Activated T-cell treated with anti-CD3 and anti-CD28 coated beads for 1 hour (primary cell): ENCODE measurements around the gene ITGA7.

Experiments used
- DNase-seq: peaks from one replicate; pipeline ENCODE4 v3.0.0-alpha.2; 2020; ENCODE audit warnings: low read depth

The ITGA7 gene

GRCh38 chr12:55700255-55701018, 7.3 kb downstream of the ITGA7 start:
- no peak for DNase-seq

- no peak for DNase-seq
These were observed 8.1 kb downstream of the ITGA7 start for GRCh38 chr12:55699471-55700055.

GRCh38 chr12:55698965-55699364, 8.7 kb downstream of the ITGA7 start:
- DNase-seq: no peak

GRCh38 chr12:55698241-55698955, 9.3 kb downstream of the ITGA7 start:
- no peak for DNase-seq

- DNase-seq: no peak
These were observed 10.0 kb downstream of the ITGA7 start for GRCh38 chr12:55697686-55698085.

- no peak for DNase-seq
These were observed 10.8 kb downstream of the ITGA7 start for GRCh38 chr12:55696796-55697462.

GRCh38 chr12:55696141-55696540, 11.6 kb downstream of the ITGA7 start:
- DNase-seq: no peak

- no peak for DNase-seq
These were observed 12.4 kb downstream of the ITGA7 start for GRCh38 chr12:55695349-55695748.

- no peak for DNase-seq
These were observed 13.1 kb downstream of the ITGA7 start for GRCh38 chr12:55694651-55695050.

GRCh38 chr12:55694188-55694515, 13.6 kb downstream of the ITGA7 start:
- DNase-seq: no peak

- no peak for DNase-seq
These were observed 14.1 kb downstream of the ITGA7 start for GRCh38 chr12:55693323-55694187.

GRCh38 chr12:55692631-55693322, 14.9 kb downstream of the ITGA7 start:
- no peak for DNase-seq

GRCh38 chr12:55688716-55689655, 18.7 kb downstream of the ITGA7 start:
- DNase-seq: no peak

GRCh38 chr12:55687746-55688145, 20.0 kb downstream of the ITGA7 start:
- no peak for DNase-seq

GRCh38 chr12:55686366-55687010, 21.2 kb downstream of the ITGA7 start:
- DNase-seq: no peak

- DNase-seq: no peak
These were observed 22.0 kb downstream of the ITGA7 start for GRCh38 chr12:55685671-55686070.

GRCh38 chr12:55684761-55685370, 22.8 kb downstream of the ITGA7 start:
- no peak for DNase-seq

- no peak for DNase-seq
These were observed 24.0 kb downstream of the ITGA7 start for GRCh38 chr12:55683676-55684075.
